Smooth muscle cell (in vitro differentiated cells): ENCODE data around the gene GTPBP1. TPM values are rescaled to one million over a fixed set of nuclear protein-coding genes. Genes with fewer than 3 reads are reported as not detected.

Experiments
- DNase-seq: peaks from one replicate; lab custom pipeline; 2025; ENCODE audit not compliant: unreplicated experiment; lab: John Stamatoyannopoulos, UW
- H2AFZ ChIP-seq: fragments of 200-600 bp; sonication (generic); 2 replicates; pipeline ENCODE4 v1.6.0; 2016; ENCODE audit warnings: antibody characterized with exemption, low read depth, mild to moderate bottlenecking
- H3F3A ChIP-seq: fragments of 200-600 bp; sonication (generic); 2 replicates; pipeline ENCODE4 v1.6.0; 2017; ENCODE audit warnings: antibody characterized with exemption, low read depth
- H3K27ac ChIP-seq: fragments of 200-600 bp; sonication (generic); 2 replicates; pipeline ENCODE4 v1.5.1; 2016; ENCODE audit warnings: low read depth, mild to moderate bottlenecking
- H3K27me3 ChIP-seq: fragments of 200-600 bp; sonication (generic); 2 replicates; pipeline ENCODE4 v1.6.1; 2016; ENCODE audit warnings: low read depth, mild to moderate bottlenecking
- H3K36me3 ChIP-seq: fragments of 200-600 bp; sonication (generic); 2 replicates; pipeline ENCODE4 v1.5.1; 2016; ENCODE audit warnings: low read depth
- H3K4me1 ChIP-seq: fragments of 200-600 bp; sonication (generic); 2 replicates; pipeline ENCODE4 v1.5.1; 2016; ENCODE audit warnings: low read depth
- H3K4me2 ChIP-seq: fragments of 200-600 bp; sonication (generic); 2 replicates; pipeline ENCODE4 v1.6.0; 2016; ENCODE audit warnings: mild to moderate bottlenecking
- H3K4me3 ChIP-seq: fragments of 200-600 bp; sonication (generic); 2 replicates; pipeline ENCODE4 v1.5.1; 2016; ENCODE audit warnings: mild to moderate bottlenecking
- H3K79me2 ChIP-seq: fragments of 200-600 bp; sonication (generic); 2 replicates; pipeline ENCODE4 v1.6.0; 2016; ENCODE audit warnings: low read depth, mild to moderate bottlenecking
- H3K9ac ChIP-seq: fragments of 200-600 bp; sonication (generic); 2 replicates; pipeline ENCODE4 v1.6.0; 2016; ENCODE audit warnings: low read depth
- H3K9me3 ChIP-seq: fragments of 200-600 bp; sonication (generic); replicated peaks from 2 replicates; pipeline ENCODE4 v1.5.1; 2016; ENCODE audit warnings: low read depth
- H4K20me1 ChIP-seq: fragments of 200-600 bp; sonication (generic); 2 replicates; pipeline ENCODE4 v1.6.0; 2016; ENCODE audit warnings: low read depth
- WGBS: methylation state at CpG from one replicate; pipeline ENCODE4 v1.1.7; 2016; ENCODE audit warnings: low lambda C conversion rate; 5-methylcytosine and 5-hydroxymethylcytosine counted together
- polyA plus RNA-seq: library from polyadenylated mRNA; unstranded; fragments of >200 nt; fragmentation: Nextera tagmentation; extraction: Ambion mirVana; gene quantifications from 2 replicates; pipeline ENCODE4 v1.2.1, GENCODE V29; 2016
- total RNA-seq: library from RNA; depleted of rRNA; stranded (reverse); fragments of >200 nt; gene quantifications from 2 replicates; pipeline ENCODE4 v1.2.3, GENCODE V29; 2014
- TF ChIP-seq, protein P1 (sequence below): fragments of 200-600 bp; sonication (generic); IDR thresholded peaks from 2 replicates; pipeline ENCODE4 v1.5.1; 2017; ENCODE audit warnings: borderline replicate concordance, mild to moderate bottlenecking, antibody characterized with exemption; ENCODE audit not compliant: insufficient read depth, poor library complexity, severe bottlenecking

GTPBP1 gene
- total and polyA plus RNA-seq, 2 experiments from 2014 or later: 23.7 to 25.3 TPM

DNA sequence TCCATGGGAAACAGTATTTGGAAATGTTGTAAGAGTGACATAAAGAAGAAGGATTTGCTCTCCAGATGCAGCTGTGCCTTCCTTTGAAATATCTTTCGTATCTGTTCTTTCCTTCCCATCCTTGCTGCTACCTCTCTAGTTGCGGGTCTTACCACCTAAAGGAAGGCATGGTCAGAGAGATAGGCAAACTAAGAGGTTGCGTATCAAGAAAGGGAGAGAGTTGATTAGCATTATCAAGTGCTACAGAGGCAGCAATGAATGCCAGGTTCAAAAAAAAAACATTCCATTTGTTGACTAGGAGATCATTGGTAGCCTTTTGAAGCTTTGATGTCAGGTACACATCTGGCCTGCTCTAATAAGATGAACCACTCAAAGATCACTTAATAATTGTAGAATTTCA, 4.6 kb downstream of the GTPBP1 start:
- WGBS: 99% methylated on average over 3 of the region's 3 CpGs
- peaks cover 87% of the 10 kb centered on the region for H3K79me2 ChIP-seq
- no peak overlapping the region for H3K27ac ChIP-seq
- no peak for DNase-seq
- H3F3A ChIP-seq: peaks cover 5% of the 10 kb centered on the region
- no peaks in the 10 kb centered on the region for H3K27me3 ChIP-seq
- no peak overlapping the region for H3K9ac ChIP-seq
- peaks cover 91% of the 10 kb centered on the region for H4K20me1 ChIP-seq
- peaks cover 23% of the 10 kb centered on the region for H3K4me1 ChIP-seq
- no peak overlapping the region for H3K4me2 ChIP-seq
- H3K9me3 ChIP-seq: no peaks in the 10 kb centered on the region
- H3K4me3 ChIP-seq: no peak overlapping the region
- TF ChIP-seq, protein P1, sequence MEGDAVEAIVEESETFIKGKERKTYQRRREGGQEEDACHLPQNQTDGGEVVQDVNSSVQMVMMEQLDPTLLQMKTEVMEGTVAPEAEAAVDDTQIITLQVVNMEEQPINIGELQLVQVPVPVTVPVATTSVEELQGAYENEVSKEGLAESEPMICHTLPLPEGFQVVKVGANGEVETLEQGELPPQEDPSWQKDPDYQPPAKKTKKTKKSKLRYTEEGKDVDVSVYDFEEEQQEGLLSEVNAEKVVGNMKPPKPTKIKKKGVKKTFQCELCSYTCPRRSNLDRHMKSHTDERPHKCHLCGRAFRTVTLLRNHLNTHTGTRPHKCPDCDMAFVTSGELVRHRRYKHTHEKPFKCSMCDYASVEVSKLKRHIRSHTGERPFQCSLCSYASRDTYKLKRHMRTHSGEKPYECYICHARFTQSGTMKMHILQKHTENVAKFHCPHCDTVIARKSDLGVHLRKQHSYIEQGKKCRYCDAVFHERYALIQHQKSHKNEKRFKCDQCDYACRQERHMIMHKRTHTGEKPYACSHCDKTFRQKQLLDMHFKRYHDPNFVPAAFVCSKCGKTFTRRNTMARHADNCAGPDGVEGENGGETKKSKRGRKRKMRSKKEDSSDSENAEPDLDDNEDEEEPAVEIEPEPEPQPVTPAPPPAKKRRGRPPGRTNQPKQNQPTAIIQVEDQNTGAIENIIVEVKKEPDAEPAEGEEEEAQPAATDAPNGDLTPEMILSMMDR: no peak
- no peak overlapping the region for H2AFZ ChIP-seq
- no peaks in the 10 kb centered on the region for H3K36me3 ChIP-seq

DNA sequence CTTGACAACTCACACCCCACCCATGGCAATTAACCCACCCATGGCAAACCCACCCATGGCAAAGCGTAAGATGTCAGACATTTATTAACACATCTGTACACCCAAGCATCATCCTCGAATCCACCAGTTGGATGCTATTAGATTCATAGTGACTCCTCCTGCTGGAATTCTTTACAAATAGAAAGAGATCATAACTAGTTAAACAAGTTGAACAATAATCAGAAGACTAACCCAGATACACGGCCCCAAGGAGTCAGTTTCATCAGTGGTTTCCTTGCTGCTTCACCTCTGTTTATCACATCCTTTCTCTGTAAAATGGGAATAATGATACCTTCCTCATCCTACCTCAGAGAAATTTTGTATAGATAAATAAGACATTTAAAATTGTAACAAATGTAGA, 5.1 kb downstream of the GTPBP1 start:
- 83% methylated on average over 3 of the region's 3 CpGs for WGBS
- H3K4me3 ChIP-seq: no peak overlapping the region
- no peak overlapping the region for H3K4me2 ChIP-seq
- H2AFZ ChIP-seq: no peak overlapping the region
- DNase-seq: no peak
- TF ChIP-seq, protein P1: no peak
- H3K9me3 ChIP-seq: no peaks in the 10 kb centered on the region
- H3K36me3 ChIP-seq: no peaks in the 10 kb centered on the region
- H4K20me1 ChIP-seq: peaks cover 97% of the 10 kb centered on the region
- H3K4me1 ChIP-seq: peaks cover 23% of the 10 kb centered on the region
- H3K9ac ChIP-seq: no peak overlapping the region
- H3K79me2 ChIP-seq: peaks cover 87% of the 10 kb centered on the region
- peaks cover 5% of the 10 kb centered on the region for H3F3A ChIP-seq
- H3K27ac ChIP-seq: no peak overlapping the region
- no peaks in the 10 kb centered on the region for H3K27me3 ChIP-seq

DNA sequence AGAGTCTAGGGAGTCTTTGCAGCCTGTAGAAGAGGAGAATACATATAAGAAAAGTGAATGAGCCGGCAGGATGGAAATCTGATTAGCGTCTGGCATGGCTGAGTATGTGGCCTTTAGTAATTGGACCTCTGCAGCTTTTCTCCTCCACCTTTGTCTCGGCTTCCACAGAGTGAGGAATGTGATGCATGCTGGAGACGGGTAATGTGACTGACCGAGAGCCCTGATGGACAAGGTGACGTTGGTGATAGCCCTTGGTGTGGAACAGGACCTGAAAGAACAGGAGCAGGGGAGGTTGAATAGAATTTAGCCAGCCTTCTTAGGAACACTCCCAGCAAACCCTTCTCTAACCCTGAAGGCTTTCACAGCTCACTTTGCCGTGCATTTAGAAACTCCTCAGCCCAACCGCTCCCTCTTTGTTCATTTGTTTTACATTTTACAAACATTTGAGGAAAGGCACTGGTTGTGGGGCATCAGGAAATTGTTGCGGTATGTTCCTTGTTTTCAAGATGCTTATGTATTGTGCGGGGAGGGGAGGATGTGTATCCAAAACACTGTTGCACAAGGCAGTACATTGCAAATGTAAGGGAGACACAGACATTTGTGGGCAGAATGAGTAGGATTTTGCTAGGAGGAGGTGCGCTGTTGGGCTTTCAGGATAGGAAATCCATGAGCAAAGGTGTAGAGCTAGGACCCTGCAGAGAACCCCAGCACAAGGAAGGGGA, 6.9 kb downstream of the GTPBP1 start:
- Histone ChIP-seq H3K9ac (no peak overlapping the region), H3K79me2 (peaks cover 72% of the 10 kb centered on the region), H3K27ac (no peak overlapping the region), H3K9me3 (no peaks in the 10 kb centered on the region), H4K20me1 (peaks cover 100% of the 10 kb centered on the region), H3K4me1 (peaks cover 14% of the 10 kb centered on the region), H3K4me2 (no peak overlapping the region), H3K27me3 (no peaks in the 10 kb centered on the region), H3F3A (peaks cover 9% of the 10 kb centered on the region), H2AFZ (no peak overlapping the region), H3K4me3 (no peak overlapping the region), H3K36me3 (no peaks in the 10 kb centered on the region)
- 83% methylated on average over 11 of the region's 11 CpGs for WGBS
- DNase-seq: no peak
- TF ChIP-seq, protein P1: no peak

DNA sequence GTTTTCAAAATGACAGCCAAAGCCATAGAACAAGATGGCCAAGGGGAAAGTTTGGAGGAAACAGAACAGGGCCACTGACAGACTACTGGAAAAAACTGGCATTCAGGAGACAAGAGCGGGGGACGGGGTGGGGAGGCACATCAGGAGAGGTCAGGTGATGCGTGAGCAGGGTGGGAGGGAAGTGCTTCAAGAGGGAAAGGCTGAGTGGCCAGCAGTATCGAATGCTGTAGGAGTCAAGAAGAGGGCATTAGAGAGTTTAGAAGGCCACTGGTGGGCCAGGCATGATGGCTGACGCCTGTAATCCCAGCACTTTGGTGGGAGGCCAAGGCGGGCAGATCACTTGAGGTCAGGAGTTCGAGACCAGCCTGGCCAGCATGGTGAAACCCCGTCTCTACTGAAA, 8.2 kb downstream of the GTPBP1 start:
- H3K36me3 ChIP-seq: no peaks in the 10 kb centered on the region
- no peak overlapping the region for H3K4me3 ChIP-seq
- peaks cover 59% of the 10 kb centered on the region for H3K79me2 ChIP-seq
- no peak overlapping the region for H3K27ac ChIP-seq
- peaks cover 13% of the 10 kb centered on the region for H3K4me1 ChIP-seq
- no peak for DNase-seq
- no peak overlapping the region for H3K4me2 ChIP-seq
- H4K20me1 ChIP-seq: peaks cover 97% of the 10 kb centered on the region
- H3K27me3 ChIP-seq: no peaks in the 10 kb centered on the region
- H2AFZ ChIP-seq: no peak overlapping the region
- H3K9ac ChIP-seq: no peak overlapping the region
- TF ChIP-seq, protein P1: no peak
- peaks cover 15% of the 10 kb centered on the region for H3F3A ChIP-seq
- 90% methylated on average over 8 of the region's 8 CpGs for WGBS
- no peaks in the 10 kb centered on the region for H3K9me3 ChIP-seq
